Measurements from ENCODE around the gene ZC3H13. TPM values are rescaled to one million over a fixed set of nuclear protein-coding genes. Genes with fewer than 3 reads are reported as not detected.

ZC3H13 gene
- total and polyA plus RNA-seq, 2 of the 4 experiments (the other 2 are of a cell fraction): 7.7 to 10.8 TPM

GRCh38 chr13:46102255-46102605 lies 49.7 kb upstream of the ZC3H13 start:
- Histone ChIP-seq H3K23ac (ENCODE audit: low read depth, low read length) (no peak overlapping the region), H2BK5ac (ENCODE audit: low read depth, low read length, poor library complexity, severe bottlenecking) (no peak overlapping the region), H2BK15ac (ENCODE audit: low read depth, low read length) (no peak overlapping the region), H3K9me1 (ENCODE audit: insufficient read depth, low read length) (no peaks in the 10 kb centered on the region), H3K56ac (ENCODE audit: extremely low read depth, insufficient read depth, low read length) (no peak overlapping the region), H4K5ac (ENCODE audit: low read depth, low read length) (no peak overlapping the region), H4K91ac (ENCODE audit: insufficient read depth, low read depth, low read length) (no peak overlapping the region), H3K36me3 (ENCODE audit: control insufficient read depth, insufficient read depth, low read length) (no peaks in the 10 kb centered on the region), H3K4me1 (ENCODE audit: control insufficient read depth, insufficient read depth, low read length) (no peaks in the 10 kb centered on the region), H2AK9ac (replicated peaks; ENCODE audit: low read depth, low read length, poor library complexity) (no peak overlapping the region), H4K8ac (ENCODE audit: low read depth in 2 of 2, low read length in 2 of 2) (no peak overlapping the region), H2BK20ac (ENCODE audit: low read depth, low read length) (no peak overlapping the region), H2AFZ (replicated peaks; ENCODE audit: low read length, poor library complexity) (no peak overlapping the region), H3K9me3 (ENCODE audit: control insufficient read depth, insufficient read depth, low read length) (no peaks in the 10 kb centered on the region), H3K79me1 (ENCODE audit: low read depth in 1 of 2, low read length in 2 of 2) (no peaks in the 10 kb centered on the region), H3K14ac (replicated peaks; ENCODE audit: low read depth, low read length) (no peak overlapping the region), H3K4me2 (ENCODE audit: low read depth, low read length) (no peak overlapping the region), H3K27ac (ENCODE audit: insufficient read depth, low read length) (no peak overlapping the region), H3K27me3 (ENCODE audit: control insufficient read depth, insufficient read depth, low read length) (0 out of 2 replicates have a peak, but pooled peaks cover 3% of the 10 kb centered on the region), H3K9ac (ENCODE audit: low read depth, low read length) (no peak overlapping the region), H3K4me3 (ENCODE audit: insufficient read depth, low read depth, low read length) (no peak overlapping the region), H3K18ac (ENCODE audit: low read depth, low read length) (no peak overlapping the region), H2AK5ac (ENCODE audit: low read depth, low read length) (no peak overlapping the region), H3K4ac (ENCODE audit: low read depth, low read length) (no peak overlapping the region), H4K20me1 (ENCODE audit: insufficient read depth, low read length) (no peaks in the 10 kb centered on the region), H2BK120ac (ENCODE audit: low read depth, low read length) (no peak overlapping the region)
- ChIA-PET POLR2A (ENCODE audit: unreplicated experiment) (no interaction called here), CTCF (no interaction called here)
- TF ChIP-seq RAD21 (IDR thresholded peaks at IDR 0.05; ENCODE audit: low read length) (no peak), USF2 (IDR thresholded peaks at IDR 0.05; ENCODE audit: low read depth, low read length) (no peak), MXI1 (IDR thresholded peaks at IDR 0.05; ENCODE audit: borderline replicate concordance, low read depth, low read length) (no peak), MAFK (IDR thresholded peaks at IDR 0.05; ENCODE audit: low read depth, low read length) (no peak), ELK1 (IDR thresholded peaks at IDR 0.05; ENCODE audit: borderline replicate concordance, low read depth, low read length) (no peak), FOS (IDR thresholded peaks at IDR 0.05; ENCODE audit: low read depth, low read length) (no peak), MAZ (IDR thresholded peaks at IDR 0.05; ENCODE audit: borderline replicate concordance, low read depth, low read length) (no peak), CTCF (conservative IDR thresholded peaks at IDR 0.05; ENCODE audit: low read depth, low read length) (no peak), BHLHE40 (IDR thresholded peaks at IDR 0.05; ENCODE audit: low read depth, low read length) (no peak), RFX5 (IDR thresholded peaks at IDR 0.05; ENCODE audit: low read depth, low read length) (no peak), SMC3 (IDR thresholded peaks at IDR 0.05; ENCODE audit: low read depth, low read length) (no peak), CHD1 (IDR thresholded peaks at IDR 0.05; ENCODE audit: low read depth, low read length) (no peak), RCOR1 (IDR thresholded peaks at IDR 0.05; ENCODE audit: insufficient replicate concordance, low read length) (no peak)
- dilution Hi-C loops (cut with HindIII; ENCODE audit: low sequenced_read_pairs, unreplicated experiment) (no loop called here), intact Hi-C loops (cut with micrococcal nuclease) (no loop called here), in situ Hi-C loops (cut with MboI; ENCODE audit: low sequenced_read_pairs) (no loop called here)
- BruUV-seq (replicated peaks): no TSS peak
- ATAC-seq (ENCODE audit: low read depth): no peak
- no peak for DNase-seq

Data from IMR-90 (cell line).